ENCODE measurements around the gene PTDSS2. TPM values are rescaled to one million over a fixed set of nuclear protein-coding genes. Genes with fewer than 3 reads are reported as not detected.

The PTDSS2 gene
- total and polyA plus RNA-seq, 2 of the 4 experiments (the other 2 are of a cell fraction): 23.5 to 26.6 TPM

DNA sequence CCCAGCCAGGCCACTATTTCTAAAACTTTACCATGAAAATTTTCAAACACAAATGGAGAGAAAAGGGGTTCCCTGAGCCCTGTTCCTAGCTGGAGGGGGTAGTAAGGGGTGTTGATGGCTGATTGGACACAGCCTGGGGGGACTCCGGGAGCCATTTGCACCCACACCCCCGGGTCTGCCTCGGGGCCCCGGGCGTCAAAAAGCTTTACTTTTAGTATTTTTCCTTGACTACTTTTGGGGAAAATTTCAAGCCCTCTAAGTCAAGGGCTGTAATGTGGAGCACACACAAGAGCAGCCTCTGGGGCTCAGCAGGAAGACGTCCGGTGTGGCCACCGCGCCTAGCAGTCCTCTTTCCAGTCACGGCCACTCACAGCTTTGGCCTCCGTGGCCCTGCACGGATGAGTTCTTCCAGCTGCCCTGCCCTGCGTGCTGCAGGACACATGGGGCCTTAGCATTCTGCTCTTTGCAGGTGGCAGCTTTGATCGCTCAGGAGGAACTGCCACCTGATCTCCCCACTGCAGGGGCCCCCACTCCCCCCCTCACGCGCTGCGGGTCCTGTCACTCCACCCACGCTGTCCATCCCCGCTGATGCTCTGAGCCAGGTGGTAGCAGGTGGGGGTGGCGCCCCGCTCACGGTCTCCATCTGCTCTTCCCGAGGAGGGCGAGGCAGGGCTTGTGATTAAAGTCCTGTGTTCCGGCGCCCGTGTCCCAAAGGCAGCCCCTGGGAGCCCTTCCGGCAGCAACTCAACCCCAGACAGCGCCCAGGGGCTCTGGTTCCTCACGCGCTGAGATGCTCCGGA lies 42.5 kb downstream of the PTDSS2 start:
- Histone ChIP-seq H3K27me3 (ENCODE audit: control insufficient read depth, insufficient read depth, low read length) (no peaks in the 10 kb centered on the region), H3K79me1 (ENCODE audit: low read depth in 1 of 2, low read length in 2 of 2) (peaks cover 4 to 19% of the 10 kb centered on the region in 2 experiments; a peak in 3 of 4 replicates), H3K9ac (ENCODE audit: low read depth, low read length) (no peak overlapping the region), H4K91ac (ENCODE audit: insufficient read depth, low read depth, low read length) (no peak overlapping the region), H3K36me3 (ENCODE audit: control insufficient read depth, insufficient read depth, low read length) (peaks cover 53% of the 10 kb centered on the region), H3K4ac (ENCODE audit: low read depth, low read length) (no peak overlapping the region), H3K4me1 (ENCODE audit: control insufficient read depth, insufficient read depth, low read length) (no peaks in the 10 kb centered on the region), H3K18ac (ENCODE audit: low read depth, low read length) (no peak overlapping the region), H3K56ac (ENCODE audit: extremely low read depth, insufficient read depth, low read length) (no peak overlapping the region), H2BK15ac (ENCODE audit: low read depth, low read length) (no peak overlapping the region), H2BK5ac (ENCODE audit: low read depth, low read length, poor library complexity, severe bottlenecking) (no peak overlapping the region), H4K5ac (ENCODE audit: low read depth, low read length) (no peak overlapping the region), H3K27ac (ENCODE audit: insufficient read depth, low read length) (no peak overlapping the region), H3K9me3 (ENCODE audit: control insufficient read depth, insufficient read depth, low read length) (peaks cover 2% of the 10 kb centered on the region; the same call in 1 of the 2 replicates), H3K14ac (replicated peaks; ENCODE audit: low read depth, low read length) (no peak overlapping the region), H3K4me2 (ENCODE audit: low read depth, low read length) (no peak overlapping the region), H2BK120ac (ENCODE audit: low read depth, low read length) (no peak overlapping the region), H2AK9ac (replicated peaks; ENCODE audit: low read depth, low read length, poor library complexity) (no peak overlapping the region), H2BK20ac (ENCODE audit: low read depth, low read length) (no peak overlapping the region), H4K20me1 (ENCODE audit: insufficient read depth, low read length) (peaks cover 9% of the 10 kb centered on the region; the same call in 1 of the 2 replicates), H3K4me3 (ENCODE audit: insufficient read depth, low read depth, low read length) (no peak overlapping the region), H2AK5ac (ENCODE audit: low read depth, low read length) (no peak overlapping the region), H3K9me1 (ENCODE audit: insufficient read depth, low read length) (peaks cover 8% of the 10 kb centered on the region), H2AFZ (replicated peaks; ENCODE audit: low read length, poor library complexity) (no peak overlapping the region), H3K23ac (ENCODE audit: low read depth, low read length) (no peak overlapping the region), H4K8ac (ENCODE audit: low read depth in 2 of 2, low read length in 2 of 2) (no peak overlapping the region)
- no TSS peak for BruUV-seq (replicated peaks)
- dilution Hi-C loops (cut with HindIII; ENCODE audit: low sequenced_read_pairs, unreplicated experiment) (no loop called here), intact Hi-C loops (cut with micrococcal nuclease) (no loop called here), in situ Hi-C loops (cut with MboI; ENCODE audit: low sequenced_read_pairs) (no loop called here)
- DNase-seq: no peak
- ChIA-PET POLR2A (ENCODE audit: unreplicated experiment) (no interaction called here), CTCF (no interaction called here)
- 88% methylated on average over 12 of the region's 32 CpGs; no CpG with 5 or more reads in 1 of the 2 experiments for WGBS, 2 experiments (ENCODE audit: extremely low coverage in 2 of 2, insufficient read length in 1 of 2)
- TF ChIP-seq MAZ (IDR thresholded peaks at IDR 0.05; ENCODE audit: borderline replicate concordance, low read depth, low read length) (no peak), CEBPB (IDR thresholded peaks at IDR 0.05; ENCODE audit: low read depth, low read length) (no peak), POLR2A (IDR thresholded peaks at IDR 0.05; ENCODE audit: low read depth, low read length) (no peak), NFE2L2 (IDR thresholded peaks at IDR 0.05; ENCODE audit: low read depth, low read length) (no peak), BHLHE40 (IDR thresholded peaks at IDR 0.05; ENCODE audit: low read depth, low read length) (no peak), MXI1 (IDR thresholded peaks at IDR 0.05; ENCODE audit: borderline replicate concordance, low read depth, low read length) (no peak), RAD21 (IDR thresholded peaks at IDR 0.05; ENCODE audit: low read length) (no peak), RFX5 (IDR thresholded peaks at IDR 0.05; ENCODE audit: low read depth, low read length) (no peak), CHD1 (IDR thresholded peaks at IDR 0.05; ENCODE audit: low read depth, low read length) (no peak), MAFK (IDR thresholded peaks at IDR 0.05; ENCODE audit: low read depth, low read length) (no peak)
- TF ChIP-seq, protein P1, sequence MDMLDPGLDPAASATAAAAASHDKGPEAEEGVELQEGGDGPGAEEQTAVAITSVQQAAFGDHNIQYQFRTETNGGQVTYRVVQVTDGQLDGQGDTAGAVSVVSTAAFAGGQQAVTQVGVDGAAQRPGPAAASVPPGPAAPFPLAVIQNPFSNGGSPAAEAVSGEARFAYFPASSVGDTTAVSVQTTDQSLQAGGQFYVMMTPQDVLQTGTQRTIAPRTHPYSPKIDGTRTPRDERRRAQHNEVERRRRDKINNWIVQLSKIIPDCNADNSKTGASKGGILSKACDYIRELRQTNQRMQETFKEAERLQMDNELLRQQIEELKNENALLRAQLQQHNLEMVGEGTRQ (IDR thresholded peaks at IDR 0.05; ENCODE audit: low read depth, low read length): no peak
- TF ChIP-seq, protein P2, sequence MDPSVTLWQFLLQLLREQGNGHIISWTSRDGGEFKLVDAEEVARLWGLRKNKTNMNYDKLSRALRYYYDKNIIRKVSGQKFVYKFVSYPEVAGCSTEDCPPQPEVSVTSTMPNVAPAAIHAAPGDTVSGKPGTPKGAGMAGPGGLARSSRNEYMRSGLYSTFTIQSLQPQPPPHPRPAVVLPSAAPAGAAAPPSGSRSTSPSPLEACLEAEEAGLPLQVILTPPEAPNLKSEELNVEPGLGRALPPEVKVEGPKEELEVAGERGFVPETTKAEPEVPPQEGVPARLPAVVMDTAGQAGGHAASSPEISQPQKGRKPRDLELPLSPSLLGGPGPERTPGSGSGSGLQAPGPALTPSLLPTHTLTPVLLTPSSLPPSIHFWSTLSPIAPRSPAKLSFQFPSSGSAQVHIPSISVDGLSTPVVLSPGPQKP (IDR thresholded peaks at IDR 0.05; ENCODE audit: borderline replicate concordance, low read depth, low read length): no peak
- TF ChIP-seq, protein P3, sequence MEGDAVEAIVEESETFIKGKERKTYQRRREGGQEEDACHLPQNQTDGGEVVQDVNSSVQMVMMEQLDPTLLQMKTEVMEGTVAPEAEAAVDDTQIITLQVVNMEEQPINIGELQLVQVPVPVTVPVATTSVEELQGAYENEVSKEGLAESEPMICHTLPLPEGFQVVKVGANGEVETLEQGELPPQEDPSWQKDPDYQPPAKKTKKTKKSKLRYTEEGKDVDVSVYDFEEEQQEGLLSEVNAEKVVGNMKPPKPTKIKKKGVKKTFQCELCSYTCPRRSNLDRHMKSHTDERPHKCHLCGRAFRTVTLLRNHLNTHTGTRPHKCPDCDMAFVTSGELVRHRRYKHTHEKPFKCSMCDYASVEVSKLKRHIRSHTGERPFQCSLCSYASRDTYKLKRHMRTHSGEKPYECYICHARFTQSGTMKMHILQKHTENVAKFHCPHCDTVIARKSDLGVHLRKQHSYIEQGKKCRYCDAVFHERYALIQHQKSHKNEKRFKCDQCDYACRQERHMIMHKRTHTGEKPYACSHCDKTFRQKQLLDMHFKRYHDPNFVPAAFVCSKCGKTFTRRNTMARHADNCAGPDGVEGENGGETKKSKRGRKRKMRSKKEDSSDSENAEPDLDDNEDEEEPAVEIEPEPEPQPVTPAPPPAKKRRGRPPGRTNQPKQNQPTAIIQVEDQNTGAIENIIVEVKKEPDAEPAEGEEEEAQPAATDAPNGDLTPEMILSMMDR (conservative IDR thresholded peaks at IDR 0.05; ENCODE audit: low read depth, low read length): no peak
- ATAC-seq (ENCODE audit: low read depth): no peak
